Loucy (cell line): ENCODE data around the gene DMRT1.

Experiments used
- EZH2phosphoT487 ChIP-seq: fragments of 200-600 bp; IDR thresholded peaks from 2 replicates; pipeline ENCODE4 v1.6.1; 2018; ENCODE audit warnings: antibody characterized with exemption, mild to moderate bottlenecking, moderate library complexity, borderline replicate concordance
- TF ChIP-seq, protein P1 (sequence below): fragments of 200-600 bp; sonication (generic); conservative IDR thresholded peaks from 2 replicates; pipeline ENCODE4 v1.5.1; 2014; ENCODE audit warnings: mild to moderate bottlenecking, antibody characterized with exemption, low read length

DNA sequence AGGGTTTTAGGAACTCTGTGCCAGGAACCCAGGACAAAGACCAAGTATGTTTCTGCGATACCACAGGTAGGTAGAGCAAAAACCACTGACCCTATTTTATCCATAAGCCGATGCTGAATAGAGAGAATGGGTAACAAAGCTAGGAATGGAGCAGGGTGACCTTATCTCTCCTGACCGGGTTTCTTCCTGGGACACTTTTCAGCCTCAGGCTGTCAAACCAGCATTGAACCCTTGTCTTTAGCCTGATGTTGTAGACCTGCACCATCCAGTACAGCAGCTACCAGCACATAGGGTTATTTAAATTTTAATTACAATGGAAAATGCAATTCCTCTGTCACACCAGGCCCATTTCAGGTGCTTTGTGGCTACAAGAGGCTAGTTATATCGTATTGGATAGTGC, 91.9 kb downstream of the DMRT1 start:
- no peak for TF ChIP-seq EZH2phosphoT487
- TF ChIP-seq, protein P1, sequence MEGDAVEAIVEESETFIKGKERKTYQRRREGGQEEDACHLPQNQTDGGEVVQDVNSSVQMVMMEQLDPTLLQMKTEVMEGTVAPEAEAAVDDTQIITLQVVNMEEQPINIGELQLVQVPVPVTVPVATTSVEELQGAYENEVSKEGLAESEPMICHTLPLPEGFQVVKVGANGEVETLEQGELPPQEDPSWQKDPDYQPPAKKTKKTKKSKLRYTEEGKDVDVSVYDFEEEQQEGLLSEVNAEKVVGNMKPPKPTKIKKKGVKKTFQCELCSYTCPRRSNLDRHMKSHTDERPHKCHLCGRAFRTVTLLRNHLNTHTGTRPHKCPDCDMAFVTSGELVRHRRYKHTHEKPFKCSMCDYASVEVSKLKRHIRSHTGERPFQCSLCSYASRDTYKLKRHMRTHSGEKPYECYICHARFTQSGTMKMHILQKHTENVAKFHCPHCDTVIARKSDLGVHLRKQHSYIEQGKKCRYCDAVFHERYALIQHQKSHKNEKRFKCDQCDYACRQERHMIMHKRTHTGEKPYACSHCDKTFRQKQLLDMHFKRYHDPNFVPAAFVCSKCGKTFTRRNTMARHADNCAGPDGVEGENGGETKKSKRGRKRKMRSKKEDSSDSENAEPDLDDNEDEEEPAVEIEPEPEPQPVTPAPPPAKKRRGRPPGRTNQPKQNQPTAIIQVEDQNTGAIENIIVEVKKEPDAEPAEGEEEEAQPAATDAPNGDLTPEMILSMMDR = no peak
